ENCODE results near the gene CDH23.

CDH23 gene

DNA sequence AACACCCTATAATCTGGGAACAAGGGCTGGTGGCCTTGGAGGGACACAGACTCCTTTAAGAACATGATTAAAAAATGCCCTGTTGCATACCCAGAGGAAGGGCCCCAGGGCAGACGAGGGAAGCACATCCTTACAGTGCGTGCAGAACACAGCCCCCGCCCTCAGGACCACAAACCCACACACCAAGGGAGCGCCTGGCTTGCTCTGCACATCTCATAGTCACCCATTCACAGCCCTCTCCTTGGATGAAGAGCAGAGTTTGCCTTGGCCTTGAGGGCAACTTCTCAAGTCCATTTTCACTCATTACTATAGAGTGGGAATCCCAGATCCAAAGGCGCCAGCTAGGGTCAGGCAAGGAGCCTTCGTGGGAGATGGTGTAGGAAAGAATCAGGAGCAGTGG lies 382.9 kb downstream of the CDH23 start:
- no peak for DNase-seq
- H3K9me3 Mint-ChIP-seq: no peaks in the 10 kb centered on the region
- peaks cover 5% of the 10 kb centered on the region for H3K4me1 Mint-ChIP-seq
- H3K4me3 Mint-ChIP-seq: no peak overlapping the region
- TF ChIP-seq, protein P1, sequence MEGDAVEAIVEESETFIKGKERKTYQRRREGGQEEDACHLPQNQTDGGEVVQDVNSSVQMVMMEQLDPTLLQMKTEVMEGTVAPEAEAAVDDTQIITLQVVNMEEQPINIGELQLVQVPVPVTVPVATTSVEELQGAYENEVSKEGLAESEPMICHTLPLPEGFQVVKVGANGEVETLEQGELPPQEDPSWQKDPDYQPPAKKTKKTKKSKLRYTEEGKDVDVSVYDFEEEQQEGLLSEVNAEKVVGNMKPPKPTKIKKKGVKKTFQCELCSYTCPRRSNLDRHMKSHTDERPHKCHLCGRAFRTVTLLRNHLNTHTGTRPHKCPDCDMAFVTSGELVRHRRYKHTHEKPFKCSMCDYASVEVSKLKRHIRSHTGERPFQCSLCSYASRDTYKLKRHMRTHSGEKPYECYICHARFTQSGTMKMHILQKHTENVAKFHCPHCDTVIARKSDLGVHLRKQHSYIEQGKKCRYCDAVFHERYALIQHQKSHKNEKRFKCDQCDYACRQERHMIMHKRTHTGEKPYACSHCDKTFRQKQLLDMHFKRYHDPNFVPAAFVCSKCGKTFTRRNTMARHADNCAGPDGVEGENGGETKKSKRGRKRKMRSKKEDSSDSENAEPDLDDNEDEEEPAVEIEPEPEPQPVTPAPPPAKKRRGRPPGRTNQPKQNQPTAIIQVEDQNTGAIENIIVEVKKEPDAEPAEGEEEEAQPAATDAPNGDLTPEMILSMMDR (IDR thresholded peaks at IDR 0.05): no peak
- H3K27ac Mint-ChIP-seq: no peak overlapping the region
- H3K27me3 Mint-ChIP-seq (ENCODE audit: low read depth, poor library complexity): peaks cover 22% of the 10 kb centered on the region
- H3K36me3 Mint-ChIP-seq (ENCODE audit: low read depth): no peaks in the 10 kb centered on the region

DNA sequence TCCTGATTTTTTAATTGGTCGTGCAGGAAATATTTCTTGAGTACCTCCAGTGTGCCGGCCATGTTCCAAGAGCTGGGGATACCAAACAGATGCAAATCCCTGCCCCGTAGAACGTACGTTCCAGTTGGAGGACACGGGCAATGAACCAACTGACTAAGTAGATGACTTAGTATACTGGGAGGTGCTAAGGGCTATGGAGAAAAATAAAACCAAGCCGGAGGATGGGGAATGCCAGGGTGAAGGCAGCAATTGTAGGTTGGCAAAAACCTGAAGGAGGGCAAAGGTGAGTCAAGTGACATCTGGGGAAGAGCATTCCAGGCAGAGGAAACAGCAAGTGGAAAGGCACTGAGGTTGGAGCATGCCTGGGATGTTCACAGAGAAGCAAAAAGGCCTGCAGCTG lies 383.4 kb downstream of the CDH23 start:
- no peaks in the 10 kb centered on the region for H3K36me3 Mint-ChIP-seq (ENCODE audit: low read depth)
- no peak for DNase-seq
- peaks cover 5% of the 10 kb centered on the region for H3K4me1 Mint-ChIP-seq
- peaks cover 25% of the 10 kb centered on the region for H3K27me3 Mint-ChIP-seq (ENCODE audit: low read depth, poor library complexity)
- TF ChIP-seq, protein P1 (IDR thresholded peaks at IDR 0.05): no peak
- H3K27ac Mint-ChIP-seq: no peak overlapping the region
- no peaks in the 10 kb centered on the region for H3K9me3 Mint-ChIP-seq
- H3K4me3 Mint-ChIP-seq: no peak overlapping the region

DNA sequence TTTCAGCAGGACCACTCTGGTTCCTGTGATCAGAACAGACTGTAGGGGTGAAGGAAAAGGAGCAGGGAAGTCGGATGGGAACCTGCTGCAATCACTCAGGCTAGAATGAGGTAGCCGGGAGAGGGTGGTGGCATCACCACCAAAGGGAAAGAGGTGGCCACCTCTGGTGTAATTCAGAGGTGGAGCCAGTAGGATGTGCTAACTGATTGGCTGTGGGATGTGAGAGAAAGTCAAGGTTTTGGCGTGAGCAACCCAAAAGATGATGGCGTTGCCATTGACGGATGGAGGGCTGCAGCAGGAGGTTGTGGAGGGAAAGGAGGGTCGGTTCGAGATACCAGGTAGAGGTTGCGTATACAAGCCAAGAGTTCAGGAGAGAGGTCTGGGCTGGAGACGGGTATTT lies 384.0 kb downstream of the CDH23 start:
- TF ChIP-seq, protein P1 (IDR thresholded peaks at IDR 0.05): no peak
- Mint-ChIP-seq H3K27me3 (ENCODE audit: low read depth, poor library complexity) (peaks cover 25% of the 10 kb centered on the region), H3K27ac (no peak overlapping the region), H3K36me3 (ENCODE audit: low read depth) (no peaks in the 10 kb centered on the region), H3K4me1 (no peaks in the 10 kb centered on the region), H3K9me3 (no peaks in the 10 kb centered on the region), H3K4me3 (no peak overlapping the region)
- no peak for DNase-seq

DNA sequence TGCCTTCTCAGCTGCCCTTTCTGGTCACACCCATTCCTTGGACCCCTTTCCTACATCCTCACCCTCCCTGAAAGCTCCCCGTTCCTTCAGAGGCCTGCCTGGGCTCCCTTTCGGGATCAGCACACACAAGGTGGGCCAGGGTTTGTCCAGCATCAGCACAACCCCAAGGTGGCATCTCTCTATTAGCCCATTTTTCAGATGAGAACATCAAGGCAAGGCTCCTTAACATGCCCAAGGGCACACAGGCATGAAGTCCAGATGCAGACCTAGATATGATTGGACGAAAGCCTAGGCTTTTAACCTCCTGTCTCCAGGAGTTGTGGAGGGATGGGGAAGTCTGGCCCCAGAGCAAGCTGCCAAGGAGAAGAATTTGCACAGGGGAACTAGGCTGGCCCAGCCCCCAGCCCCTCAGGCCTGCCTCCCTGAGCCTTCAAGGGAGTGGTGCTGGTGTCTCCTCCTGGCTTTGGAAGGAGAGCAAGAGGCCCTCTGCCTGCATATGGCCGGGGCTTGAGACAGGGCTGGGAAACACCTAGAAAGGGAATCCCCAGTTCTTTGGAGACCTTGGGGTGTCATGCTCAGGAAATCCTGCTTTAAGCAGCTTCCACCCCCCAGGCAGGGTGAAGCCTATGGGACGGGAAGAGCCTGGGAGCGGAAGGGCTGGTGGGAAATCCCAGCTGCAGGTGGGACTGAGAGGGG lies 385.6 kb downstream of the CDH23 start:
- Mint-ChIP-seq H3K27me3 (ENCODE audit: low read depth, poor library complexity) (peaks cover 34% of the 10 kb centered on the region), H3K27ac (no peak overlapping the region), H3K9me3 (no peaks in the 10 kb centered on the region), H3K36me3 (ENCODE audit: low read depth) (no peaks in the 10 kb centered on the region), H3K4me1 (no peaks in the 10 kb centered on the region), H3K4me3 (no peak overlapping the region)
- TF ChIP-seq, protein P1 (IDR thresholded peaks at IDR 0.05): no peak
- no peak for DNase-seq

DNA sequence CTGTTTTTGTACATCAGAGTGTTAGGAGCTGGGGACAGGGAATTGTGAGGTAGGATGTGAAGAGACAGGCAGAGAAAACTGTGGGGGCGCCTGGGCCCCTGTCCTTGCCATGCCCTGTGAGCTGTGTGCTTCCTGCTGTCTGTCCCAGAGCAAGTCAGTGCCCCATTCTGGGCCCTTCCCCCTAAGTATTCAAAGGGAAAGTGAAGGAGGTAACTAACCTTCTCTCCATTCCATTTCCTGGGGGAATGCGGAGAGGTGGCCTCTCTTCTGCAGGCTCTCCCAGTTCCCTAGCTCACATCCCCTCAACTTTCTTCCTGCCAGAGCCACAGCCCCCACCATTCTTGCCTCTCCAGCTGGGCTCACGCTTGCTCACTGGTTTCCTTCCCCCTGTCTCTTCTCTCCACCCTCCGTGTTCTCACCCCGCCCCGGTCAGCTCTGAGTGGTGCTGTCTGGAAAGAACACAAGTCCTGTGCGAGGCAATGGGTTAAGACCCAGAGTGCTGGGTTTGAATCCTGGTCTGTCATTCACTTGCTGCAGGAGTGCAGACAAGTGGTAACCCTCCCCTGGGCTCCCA lies 386.3 kb downstream of the CDH23 start:
- TF ChIP-seq, protein P1 (IDR thresholded peaks at IDR 0.05): no peak
- no peaks in the 10 kb centered on the region for H3K36me3 Mint-ChIP-seq (ENCODE audit: low read depth)
- no peak overlapping the region for H3K27ac Mint-ChIP-seq
- H3K4me3 Mint-ChIP-seq: no peak overlapping the region
- H3K4me1 Mint-ChIP-seq: no peaks in the 10 kb centered on the region
- no peaks in the 10 kb centered on the region for H3K9me3 Mint-ChIP-seq
- no peak for DNase-seq
- H3K27me3 Mint-ChIP-seq (ENCODE audit: low read depth, poor library complexity): peaks cover 34% of the 10 kb centered on the region
